Fibroblast of skin of left biceps (primary cell): Measurements from ENCODE around the gene PPP1R26.
"Not testable (repeated sequence)": the region's sequence is repeated elsewhere in the genome, so short reads cannot be mapped to it uniquely, and the experiment has no call there.

Experiments used
- DNase-seq, 2 experiments: peaks; one replicate each; pipeline ENCODE4 v3.0.0-alpha.2; 2013; ENCODE audit warnings: low read depth in 2 of 2

Gene PPP1R26

DNA sequence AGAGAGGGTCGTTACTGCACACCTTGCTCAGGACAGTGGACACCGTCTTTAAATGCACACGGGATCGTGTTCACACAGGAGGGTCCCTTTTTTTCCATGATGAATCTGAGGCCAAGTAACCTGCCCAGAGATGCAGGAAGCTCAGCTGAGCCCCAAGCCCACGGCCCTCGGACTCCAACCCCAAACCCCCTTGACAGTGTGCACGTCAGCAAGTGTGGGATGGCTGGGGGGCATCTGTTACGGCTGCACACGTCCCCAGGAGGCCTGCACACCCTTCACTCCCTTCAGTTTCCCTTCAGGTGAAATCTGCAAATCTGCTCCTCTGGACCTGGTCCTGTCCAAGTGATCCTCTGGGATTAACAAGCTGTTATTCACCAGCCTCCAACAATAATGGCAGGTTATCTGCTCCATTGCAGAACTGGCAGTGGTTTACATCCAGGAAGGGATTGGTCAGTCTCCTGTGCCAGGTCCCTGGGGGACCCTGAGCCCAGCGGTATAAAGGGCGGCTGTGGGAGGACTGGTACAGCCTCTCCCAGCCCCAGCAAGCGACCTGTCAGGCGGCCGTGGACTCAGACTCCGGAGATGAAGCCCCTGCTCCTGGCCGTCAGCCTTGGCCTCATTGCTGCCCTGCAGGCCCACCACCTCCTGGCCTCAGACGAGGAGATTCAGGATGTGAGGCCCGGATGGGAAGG, 41.5 kb downstream of the PPP1R26 start, which contains the start of gene LCN1:
Gene LCN1, plus strand, starts transcription at position 525 of the 692 bp plus-strand sequence. Its CDS starts 58 bp downstream, at position 583.
- DNase-seq = no peak

DNA sequence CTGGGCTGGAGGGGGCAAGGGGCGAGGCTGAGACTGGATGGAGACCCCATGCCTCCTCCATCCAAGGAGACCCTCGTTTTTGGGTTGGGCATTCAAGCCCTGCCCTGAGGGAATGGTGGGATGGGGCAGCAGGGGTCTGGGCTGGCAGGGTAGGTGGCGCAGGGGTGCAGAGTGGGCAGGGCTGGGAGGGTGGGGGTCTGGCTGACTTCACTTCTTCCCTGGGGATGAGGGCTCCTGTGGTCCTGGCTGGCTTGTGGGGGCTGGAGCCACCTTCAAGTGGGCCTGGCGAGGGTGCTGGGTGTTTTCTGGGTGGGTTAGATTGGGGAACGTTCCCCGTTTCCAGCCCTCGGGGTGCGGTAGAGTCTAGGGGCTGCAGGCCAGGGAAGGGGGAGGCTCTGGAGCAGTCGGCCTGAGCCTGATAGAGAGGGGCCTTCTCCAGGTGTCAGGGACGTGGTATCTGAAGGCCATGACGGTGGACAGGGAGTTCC, 42.1 kb downstream of the PPP1R26 start:
- DNase-seq = no peak

DNA sequence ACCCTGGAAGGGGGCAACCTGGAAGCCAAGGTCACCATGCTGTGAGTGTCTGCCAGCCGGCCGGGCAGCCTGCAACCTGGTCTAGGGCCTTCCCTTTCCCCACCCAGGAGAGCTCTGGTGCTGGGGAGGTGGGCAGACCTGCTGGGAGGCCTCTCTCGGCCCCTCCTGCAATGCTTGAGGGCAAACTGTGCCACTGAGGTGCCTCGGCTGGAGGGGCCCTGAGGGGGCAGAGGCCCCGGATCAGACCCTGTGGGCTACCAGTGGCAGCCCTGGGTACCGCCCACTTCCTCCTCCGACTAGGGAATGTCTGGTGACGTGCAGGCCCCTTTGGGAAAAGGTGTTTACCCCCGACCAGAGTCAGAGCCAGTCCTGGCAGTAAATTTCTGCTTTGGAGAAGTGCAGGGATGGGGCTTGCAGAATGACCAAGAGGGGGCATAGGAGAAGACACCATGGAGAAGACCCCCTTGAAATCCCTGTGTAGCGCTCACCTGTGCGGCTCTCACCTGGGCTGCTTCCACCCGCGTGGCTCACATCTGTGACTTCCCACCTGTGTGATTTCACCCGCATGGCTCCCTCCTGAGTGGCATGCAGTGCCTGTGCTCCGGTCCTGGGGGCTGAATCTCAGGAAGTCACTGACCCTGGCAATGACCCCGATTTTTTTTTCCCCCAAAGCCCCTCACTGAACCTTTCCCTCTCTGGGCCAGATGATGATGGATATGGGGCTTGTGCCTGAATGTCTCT, 42.7 kb downstream of the PPP1R26 start:
- no peak for DNase-seq

- DNase-seq = no peak
Measured at GRCh38 chr9:135522931-135523330, 43.3 kb downstream of the PPP1R26 start.

DNA sequence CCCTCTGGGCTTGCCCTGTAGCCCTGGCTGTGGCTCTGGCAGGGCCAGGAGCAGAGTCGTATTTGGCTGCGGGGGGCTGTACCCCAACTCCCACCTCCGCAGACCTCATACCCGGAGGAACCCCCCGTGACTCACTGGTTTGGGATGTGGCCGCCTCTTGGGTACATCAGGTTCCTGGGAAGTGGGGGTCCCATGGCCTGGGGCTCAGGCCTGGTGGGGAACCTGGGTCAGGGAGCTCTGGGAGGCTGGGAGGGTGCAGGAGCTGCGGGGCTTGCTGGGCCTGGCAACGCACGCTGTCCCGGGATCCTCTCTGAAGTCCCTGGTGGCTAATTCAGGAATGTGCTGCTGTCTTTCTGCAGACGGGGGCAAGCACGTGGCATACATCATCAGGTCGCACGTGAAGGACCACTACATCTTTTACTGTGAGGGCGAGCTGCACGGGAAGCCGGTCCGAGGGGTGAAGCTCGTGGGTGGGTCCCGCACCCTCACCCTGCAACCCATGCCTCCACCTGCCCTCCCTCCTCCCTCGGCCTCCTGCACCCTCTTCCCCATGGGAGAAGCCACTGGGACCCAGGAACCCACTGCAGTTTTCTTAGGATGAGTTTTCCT, 44.0 kb downstream of the PPP1R26 start:
- no peak for DNase-seq

GRCh38 chr9:135524130-135524861, 44.7 kb downstream of the PPP1R26 start:
- DNase-seq = no peak

DNA sequence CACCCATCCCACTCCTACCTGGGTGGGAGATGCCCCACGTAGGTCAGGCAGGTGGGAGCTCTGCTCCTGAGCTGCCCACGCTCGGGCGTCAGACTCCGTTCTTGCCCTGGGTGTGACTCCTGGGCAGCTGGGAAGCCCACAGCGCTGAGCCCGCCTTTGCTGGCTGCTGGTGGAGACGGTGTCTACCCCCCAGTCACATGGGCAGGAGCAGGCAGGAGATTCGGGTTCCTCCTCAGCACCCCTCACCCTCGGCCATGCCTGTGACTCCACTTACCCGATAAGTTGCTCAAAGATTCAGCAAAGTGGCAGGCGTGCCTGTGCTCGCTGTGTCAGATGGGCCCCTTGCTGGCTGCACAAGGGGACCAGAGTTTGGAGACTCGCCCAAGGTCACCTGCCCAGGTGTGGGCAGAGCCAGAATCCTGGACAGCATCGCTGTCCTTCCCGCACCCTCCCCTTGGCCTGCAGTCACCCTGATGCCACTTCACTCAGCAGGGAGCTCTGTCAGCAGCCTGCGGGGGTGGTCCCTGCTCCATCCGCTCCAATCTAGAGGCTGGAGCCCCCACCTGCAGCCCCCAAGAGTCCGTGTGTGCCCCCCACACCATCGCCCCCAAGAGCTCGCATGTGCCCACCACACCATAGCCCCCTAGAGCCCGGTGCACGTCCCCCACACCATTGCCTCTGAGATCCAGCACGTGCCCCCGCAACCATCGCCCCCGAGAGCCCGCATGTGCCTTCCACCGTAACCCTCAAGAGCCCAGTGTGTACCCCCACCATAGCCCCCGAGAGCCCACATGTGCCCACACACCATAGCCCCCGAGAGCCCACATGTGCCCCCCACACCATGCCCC, 45.9 kb downstream of the PPP1R26 start:
- no peak for DNase-seq

DNA sequence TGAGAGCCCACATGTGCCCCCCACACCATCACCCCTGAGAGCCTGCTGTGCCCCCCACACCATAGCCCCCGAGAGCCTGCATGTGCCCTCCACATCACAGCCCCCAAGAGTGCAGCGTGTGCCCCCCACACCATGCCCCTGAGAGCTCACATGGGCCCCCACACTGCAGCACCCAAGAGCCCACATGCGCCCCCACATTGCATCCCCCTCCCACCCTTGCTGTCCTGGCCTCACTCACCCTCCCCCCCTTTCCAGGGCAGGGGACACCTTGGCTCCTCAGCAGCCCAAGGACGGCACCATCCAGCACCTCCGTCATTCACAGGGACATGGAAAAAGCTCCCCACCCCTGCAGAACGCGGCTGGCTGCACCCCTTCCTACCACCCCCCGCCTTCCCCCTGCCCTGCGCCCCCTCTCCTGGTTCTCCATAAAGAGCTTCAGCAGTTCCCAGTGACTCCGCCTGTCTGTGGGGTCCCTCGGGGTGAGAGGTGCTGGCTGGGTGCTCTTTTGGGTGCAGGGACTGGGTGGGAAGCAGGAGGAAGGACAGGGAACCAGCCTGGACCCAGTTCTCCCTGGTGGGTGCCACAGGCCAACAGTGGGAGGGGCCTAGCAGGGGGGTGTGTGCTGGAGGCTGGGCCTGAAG, 46.6 kb downstream of the PPP1R26 start:
- DNase-seq = no peak

DNA sequence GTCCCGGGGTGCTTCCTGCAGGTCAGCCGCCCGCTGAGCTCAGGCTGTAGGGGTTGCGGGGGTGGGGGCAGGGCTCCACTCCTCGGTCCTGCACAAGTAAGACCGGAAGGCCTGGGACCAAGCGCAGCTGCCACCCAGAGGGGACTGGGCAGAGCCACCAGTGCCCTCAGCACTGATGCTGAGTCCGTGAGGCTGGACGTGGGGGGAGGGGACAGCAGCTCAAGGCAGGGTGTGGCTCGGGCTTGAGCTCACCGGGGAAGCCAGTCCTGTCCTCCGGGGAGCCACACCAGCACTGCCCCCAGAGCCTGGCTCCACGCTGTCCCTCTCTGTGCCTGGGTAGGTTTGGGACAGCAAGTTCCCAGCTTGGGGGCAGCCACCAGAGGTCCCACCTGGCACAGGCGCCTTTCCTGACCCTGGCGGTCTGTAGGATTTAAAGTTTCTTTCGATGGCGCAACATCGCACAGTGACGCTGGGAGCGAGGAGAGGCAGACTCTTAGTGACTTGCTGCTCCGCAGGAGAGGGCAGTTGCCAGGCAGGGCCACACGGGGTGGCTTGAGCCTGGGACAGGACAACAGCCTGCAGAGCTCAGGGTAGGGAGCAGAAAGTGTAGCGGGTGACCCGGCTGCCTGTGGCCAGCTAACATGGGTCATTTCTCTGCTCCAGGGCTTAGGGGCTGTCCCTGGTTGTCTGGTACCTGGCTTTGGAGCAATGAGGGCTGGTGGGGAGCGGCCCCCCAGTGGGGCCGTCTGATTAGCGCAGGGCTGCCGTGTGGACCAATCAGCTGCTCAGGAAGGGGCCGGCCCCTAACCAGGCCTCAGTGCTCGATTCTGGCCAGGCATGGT, 47.4 kb downstream of the PPP1R26 start:
- no peak for DNase-seq

DNA sequence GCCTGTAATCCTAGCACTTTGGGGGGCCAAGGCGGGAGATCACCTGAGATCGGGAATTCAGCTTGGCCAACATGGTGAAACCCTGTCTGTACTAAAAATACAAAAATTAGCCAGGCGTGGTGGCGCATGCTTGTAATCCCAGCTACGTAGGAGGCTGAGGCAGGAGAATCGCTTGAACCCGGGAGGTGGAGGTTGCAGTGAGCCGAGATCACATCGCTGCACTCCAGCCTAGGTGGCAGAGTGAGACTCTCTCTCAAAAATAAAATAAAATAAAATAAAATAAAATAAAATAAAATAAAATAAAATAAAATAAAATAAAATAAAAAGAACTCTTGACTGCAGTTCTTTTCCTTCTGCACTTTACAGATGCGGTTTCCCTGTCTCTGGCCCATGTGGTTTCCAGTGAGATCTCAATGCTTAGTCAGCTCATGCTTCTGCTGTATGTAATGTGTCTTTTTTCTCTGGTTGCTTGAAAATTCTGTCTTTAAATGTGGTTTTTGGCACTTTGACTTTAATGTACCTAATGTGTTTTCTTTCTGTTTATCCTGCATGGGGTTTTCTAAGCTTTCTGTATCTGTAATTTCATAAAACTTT, 49.4 kb downstream of the PPP1R26 start:
- not testable (repeated sequence) for DNase-seq

GRCh38 chr9:135530146-135530545, 50.6 kb downstream of the PPP1R26 start:
- DNase-seq = no peak

DNA sequence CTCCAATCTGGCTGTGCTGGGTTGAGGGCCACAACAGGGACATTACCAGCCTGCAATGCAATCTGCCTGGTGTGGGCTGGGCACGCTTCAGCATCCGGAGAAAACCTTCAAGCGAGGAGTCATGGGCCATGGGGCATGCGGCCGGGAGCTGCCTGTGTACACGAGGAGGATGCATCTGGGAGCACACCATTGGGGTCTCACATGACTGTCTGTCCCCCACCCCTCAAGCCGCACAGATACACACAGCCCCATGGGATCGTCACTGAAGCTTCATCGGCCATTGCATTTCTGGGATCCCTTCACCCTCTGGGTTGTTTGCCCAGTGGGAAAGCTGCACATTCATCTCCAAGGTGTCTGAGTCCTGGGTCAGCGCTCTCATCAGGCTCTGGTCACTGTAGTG, 51.5 kb downstream of the PPP1R26 start:
- no peak for DNase-seq

DNA sequence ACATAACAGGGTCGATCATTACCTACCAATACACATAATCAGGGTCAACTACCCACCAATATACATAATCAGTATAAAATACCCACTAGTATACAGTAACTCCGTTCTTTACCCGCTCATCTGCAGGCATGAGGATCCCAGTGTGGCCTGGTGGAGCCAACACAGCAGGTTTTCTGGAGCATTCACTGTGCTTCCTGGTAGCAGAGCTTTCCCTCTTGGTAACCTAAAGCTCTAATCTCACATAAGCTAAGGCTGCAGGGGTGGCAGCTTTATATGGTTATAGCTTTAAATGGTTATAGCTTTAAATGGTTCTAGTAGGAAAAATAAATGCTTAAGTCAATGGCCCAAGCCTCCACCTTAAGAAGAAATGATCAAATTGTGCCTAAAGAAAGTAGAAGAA, 53.5 kb downstream of the PPP1R26 start:
- DNase-seq = no peak

DNA sequence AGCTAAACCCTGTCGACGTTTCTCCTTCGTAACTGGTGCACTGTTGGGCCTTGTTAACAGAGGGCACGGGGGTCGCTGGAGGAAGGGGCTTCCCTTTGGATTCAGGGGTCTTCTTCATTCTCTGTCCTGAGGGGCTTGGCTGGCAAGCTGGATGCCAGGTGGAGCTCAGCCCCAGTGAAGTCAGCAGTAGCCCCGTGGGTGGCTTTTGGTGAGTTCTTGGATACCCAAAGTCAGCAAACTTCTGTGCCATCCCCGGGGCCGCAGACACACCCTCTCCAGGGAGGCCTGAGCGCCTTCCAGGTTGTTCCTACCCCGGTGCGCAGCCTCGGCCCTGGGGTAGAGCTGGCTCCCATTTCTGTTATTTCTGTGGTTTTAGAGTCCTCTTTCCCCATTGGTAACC, 54.1 kb downstream of the PPP1R26 start:
- DNase-seq = no peak

DNA sequence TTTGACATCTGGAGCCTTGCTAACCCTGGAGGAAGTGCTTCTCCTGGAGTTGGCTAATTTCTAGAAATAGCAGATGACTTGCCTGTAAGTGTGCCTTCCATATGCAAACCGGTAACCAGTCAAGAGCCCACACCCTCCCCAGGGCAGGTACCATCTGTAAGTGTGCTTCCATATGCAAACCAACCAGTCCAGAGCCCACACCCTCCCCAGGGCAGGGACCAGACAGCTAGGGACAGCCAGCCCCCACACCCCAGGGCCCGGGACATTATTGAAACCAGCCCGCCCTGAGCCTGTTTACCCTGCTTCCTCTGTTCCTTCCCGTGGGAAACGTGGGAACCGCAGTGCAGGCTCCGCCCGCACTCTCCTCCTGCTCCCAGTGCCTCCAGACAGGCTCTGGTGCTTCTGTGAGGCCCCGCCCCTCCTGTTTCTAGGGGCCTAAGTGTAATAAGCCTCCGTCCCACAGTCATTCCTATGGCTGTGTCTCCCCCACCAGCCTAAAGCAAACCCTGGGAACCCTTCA, 54.7 kb downstream of the PPP1R26 start:
- DNase-seq = not testable (repeated sequence)

DNA sequence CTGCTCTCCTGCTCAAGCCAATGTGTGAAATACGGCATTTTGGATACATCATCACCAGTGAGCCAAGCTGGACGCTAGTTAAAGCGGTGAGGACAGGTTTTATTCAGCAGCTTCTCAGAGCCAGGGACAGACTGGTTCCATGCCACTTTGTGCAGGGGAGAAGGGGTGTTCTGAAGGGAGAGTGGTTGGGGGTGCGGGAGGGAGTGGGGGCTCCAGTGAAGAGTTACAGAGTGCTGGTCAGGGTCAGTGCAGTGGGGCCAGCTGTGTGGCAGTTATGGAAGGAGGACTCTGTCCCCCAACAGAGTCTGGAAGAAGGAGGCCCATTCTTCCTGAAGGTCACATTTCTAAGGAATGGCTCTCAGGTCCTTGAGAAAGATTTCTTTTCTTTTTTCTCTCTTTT, 55.2 kb downstream of the PPP1R26 start:
- not testable (repeated sequence) for DNase-seq

DNA sequence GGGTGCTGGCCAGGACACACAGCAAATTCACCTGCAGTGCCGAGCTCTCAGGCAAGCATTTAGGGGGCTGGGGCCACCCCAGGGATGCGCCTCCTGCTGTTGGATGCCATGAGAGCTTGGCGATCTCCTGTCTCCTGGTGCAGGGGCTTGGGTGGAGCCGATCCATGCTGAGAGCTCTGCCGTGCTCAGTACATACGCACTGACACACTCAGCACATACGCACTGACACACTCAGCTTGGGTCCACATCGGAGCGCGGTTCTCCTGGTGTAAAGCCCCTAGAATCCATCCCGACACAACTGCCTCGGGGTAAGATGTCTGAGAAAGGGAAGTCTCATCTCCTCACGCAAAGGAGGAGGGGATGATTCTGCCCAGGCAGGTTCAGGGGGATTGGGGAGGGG, 56.0 kb downstream of the PPP1R26 start:
- DNase-seq = not testable (repeated sequence)

DNA sequence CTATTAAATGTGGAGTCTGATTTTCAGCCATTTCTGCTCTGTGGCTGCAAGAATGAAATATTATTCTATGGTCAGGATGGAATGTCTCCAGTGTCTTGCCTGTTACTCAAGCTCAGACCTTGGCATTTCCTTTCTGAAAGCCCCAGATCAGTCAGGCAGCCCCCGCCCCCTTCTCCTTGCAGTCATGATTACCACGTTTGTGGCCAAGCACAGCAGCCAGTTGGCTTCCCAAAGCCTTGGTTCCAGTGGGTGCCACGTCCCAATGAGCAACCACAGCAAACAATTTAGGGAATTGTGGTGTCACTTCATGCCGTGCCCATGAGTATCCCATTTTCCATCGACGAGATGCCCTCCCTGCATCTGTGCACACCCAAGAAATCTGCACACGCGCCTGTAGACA, 56.6 kb downstream of the PPP1R26 start:
- DNase-seq = peak; percentile 11 to 22
